Right ventricle myocardium superior (tissue), 1 donor: ENCODE results near the gene TNKS2. TPM values are rescaled to one million over a fixed set of nuclear protein-coding genes. Genes with fewer than 3 reads are reported as not detected.

Source experiments
- ATAC-seq: fragments of 200-7000 bp; cut with Tn5 transposase; one replicate; pipeline ENCODE4 v1.9.1; 2020; ENCODE audit warnings: mild to moderate bottlenecking; ENCODE audit not compliant: poor library complexity
- DNase-seq: peaks from one replicate; pipeline ENCODE4 v3.0.0-alpha.2; 2020
- intact Hi-C: fragments of 100-400 bp; cut with DNase I; formaldehyde crosslinking; loops from one replicate; pipeline ENCODE4 v1.11.2; 2022
- total RNA-seq: library from RNA; stranded (reverse); fragmentation: NEBNext Ultra II Directional; extraction: Animal tissue kit (Norgen Biotek cat#: 25700); gene quantifications from one replicate; pipeline ENCODE4 v1.2.1, GENCODE V29; 2021
- donor health status: DM: no; HTN: yes; CAD: no; lungs with severe emphysema.

Gene TNKS2
- total RNA-seq, 1 donor from 2014 or later: 12.2 TPM

DNA sequence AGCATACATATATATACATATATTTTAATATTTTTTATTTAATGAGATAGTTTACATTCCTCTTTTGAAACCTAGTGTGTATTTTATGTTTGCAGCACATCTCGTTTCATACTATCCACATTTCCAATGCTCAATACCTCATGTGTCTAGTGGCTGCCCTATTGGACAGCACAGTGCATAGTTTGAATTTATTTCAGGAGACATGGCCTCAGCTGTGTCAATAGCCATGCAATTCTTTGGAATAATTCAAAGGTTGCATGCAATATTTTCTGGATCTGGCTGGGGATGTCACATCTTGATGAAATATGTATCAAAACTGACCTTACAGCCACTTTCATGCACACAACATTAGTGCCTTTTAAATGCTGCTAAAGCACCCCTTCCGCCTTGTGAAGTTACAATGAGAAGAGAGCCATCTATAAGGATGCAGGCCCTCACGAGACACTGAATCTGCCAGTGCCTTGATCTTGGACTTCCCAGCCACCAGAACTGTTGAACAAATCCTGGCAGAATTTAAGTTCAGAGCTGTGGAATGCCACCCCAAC, 98.1 kb downstream of the TNKS2 start:
- intact Hi-C loops: no loop called here
- ATAC-seq (no peak), DNase-seq (no peak)

DNA sequence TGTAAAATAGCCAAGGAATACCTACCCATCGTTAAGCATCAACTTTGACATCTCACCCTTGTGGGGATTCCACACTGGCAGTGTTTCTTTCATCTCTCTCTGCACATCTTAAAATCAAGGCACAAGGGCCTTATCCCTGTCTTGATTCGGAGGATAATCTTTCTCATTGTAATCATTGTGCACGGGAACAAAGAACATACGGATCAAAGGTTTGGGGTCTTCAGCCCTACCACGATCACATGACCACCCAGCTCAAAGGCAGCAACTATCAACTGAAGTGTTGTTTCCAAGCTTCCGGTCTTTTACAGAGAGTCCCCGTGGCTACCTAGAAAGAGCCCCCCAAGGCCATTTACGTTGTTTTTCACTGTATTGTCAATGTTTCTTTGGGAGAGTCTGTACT, 99.2 kb downstream of the TNKS2 start:
- intact Hi-C loops: no loop called here
- DNase-seq (no peak), ATAC-seq (no peak)

DNA sequence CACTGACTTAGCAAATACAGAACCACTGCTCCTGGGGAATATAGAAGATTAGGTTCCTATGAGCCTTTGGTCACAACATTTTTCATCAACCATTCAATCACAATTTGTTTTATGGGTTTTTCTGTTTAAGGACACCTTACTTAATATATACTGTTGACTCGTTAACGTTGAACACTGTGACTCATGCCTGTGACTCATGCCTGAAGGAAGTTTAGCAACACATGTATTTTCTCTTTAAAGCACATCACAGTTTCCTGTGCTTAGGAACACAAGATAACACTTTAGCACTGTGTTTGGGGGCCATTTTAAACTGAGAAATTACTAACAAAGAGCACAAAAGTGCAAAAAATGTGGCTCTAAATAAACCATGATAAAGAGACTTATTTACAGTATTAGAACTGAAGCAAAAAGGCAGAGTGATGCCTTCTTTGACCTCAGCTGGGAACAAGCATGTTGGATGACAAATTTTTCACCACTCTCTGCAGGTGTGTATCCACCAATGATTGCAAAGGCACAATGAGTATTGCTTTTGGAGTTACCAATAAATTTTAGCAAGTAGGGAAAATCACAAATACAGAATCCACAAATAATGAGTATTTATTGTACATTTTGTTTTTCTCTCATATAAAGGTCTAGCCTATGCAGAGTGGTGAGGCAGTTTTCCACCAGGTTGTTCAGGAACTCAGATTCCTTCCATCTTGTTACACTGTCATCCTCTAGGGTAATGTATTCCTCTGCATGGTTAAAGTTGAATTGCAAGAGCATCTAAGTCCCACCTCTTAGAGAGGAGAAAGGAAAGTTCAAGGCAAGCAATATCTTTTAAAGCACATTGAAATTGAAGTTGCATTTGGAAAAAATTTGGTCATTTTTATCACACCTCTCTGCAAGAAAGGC, 103.8 kb downstream of the TNKS2 start:
- no peak for DNase-seq
- peak; percentile 49 for ATAC-seq
- intact Hi-C loops: no loop called here

GRCh38 chr10:91907033-91907594, 108.9 kb downstream of the TNKS2 start:
- intact Hi-C loops: no loop called here
- ATAC-seq (no peak), DNase-seq (no peak)

GRCh38 chr10:91907914-91908336, 109.7 kb downstream of the TNKS2 start:
- intact Hi-C loops: no loop called here
- ATAC-seq: peak; percentile 3
- DNase-seq: no peak

GRCh38 chr10:91908337-91909116, 110.3 kb downstream of the TNKS2 start:
- intact Hi-C loops: no loop called here
- DNase-seq (peak; percentile 84), ATAC-seq (peak; percentile 97)

DNA sequence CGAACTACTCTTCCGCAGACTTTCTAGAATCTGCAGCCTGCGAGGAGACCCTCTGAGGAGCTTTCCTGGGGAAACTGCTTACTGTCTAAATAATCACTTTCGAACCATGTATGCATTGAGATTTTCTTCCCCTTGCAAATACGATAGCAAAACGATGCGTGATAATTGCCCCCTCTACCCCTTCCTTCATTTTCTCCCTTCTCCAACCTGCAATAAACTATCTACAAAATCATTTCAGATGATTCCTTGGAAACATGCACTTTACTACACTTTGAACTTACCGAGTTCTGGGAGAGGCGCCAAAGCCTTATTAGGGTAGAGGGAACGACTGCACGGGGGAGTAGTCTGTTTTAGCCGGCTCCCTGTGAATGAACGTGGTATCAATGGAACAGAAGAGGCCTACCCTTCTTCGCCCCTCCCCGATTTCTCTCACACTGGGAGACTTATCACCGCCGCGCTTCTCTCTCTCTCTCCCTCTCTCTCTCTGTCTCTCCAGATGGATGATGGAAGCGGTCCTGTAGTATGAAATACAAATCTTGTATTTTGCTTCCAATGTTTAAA, 111.0 kb downstream of the TNKS2 start, which contains the start of gene FGFBP3:
TSS of gene FGFBP3 (minus strand) at position 370 of the 561 bp plus-strand sequence. CDS start 517 bp downstream, outside the sequence.
- DNase-seq (no peak), ATAC-seq (peak; percentile 48)
- intact Hi-C loops: no loop called here

DNA sequence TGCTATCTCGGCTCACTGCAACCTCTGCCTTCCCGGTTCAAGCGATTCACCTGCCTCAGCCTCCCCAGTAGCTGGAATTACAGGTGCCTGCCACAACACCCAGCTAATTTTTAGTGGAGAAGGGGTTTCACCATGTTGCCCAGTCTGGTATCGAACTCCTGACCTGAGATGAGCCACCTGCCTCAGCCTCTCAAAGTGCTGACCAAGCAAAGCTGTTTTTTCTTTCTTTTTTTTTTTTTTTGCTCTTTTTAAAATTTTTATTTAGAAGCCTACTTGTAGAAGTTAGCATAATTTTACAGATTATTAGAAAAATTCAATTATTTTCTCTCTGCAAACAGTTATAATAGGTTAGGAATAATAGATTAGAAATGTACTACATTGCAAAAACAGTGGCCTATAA, 112.2 kb downstream of the TNKS2 start:
- intact Hi-C loops: loop anchor here (5.0 kb wide), 1 partner anchor 153 kb away; no protein-coding TSS in a partner anchor
- DNase-seq: no peak
- no peak for ATAC-seq

Other genes with a start within 250 kb of the TNKS2 start
- gene PPP1R3C, start 165.4 kb upstream of the TNKS2 start, total RNA-seq: 135 TPM
- 0.22 TPM for gene FGFBP3, start 111.1 kb downstream of the TNKS2 start, total RNA-seq
- gene BTAF1, start 125.3 kb downstream of the TNKS2 start, total RNA-seq: 9.9 TPM